PC-9 (cell line): ENCODE measurements around the gene CDH13. TPM values are rescaled to one million over a fixed set of nuclear protein-coding genes. Genes with fewer than 3 reads are reported as not detected.

ENCODE experiments used
- BruUV-seq: library from RNA; stranded (reverse); fragments of 400-500 nt; replicated peaks from 2 replicates; lab custom pipeline; 2021; lab: Mats Ljungman, UMichigan
- CTCF ChIA-PET: fragments of 300-600 bp; sonication (Branson Sonifier 250); formaldehyde crosslinking; loops from one replicate; lab custom pipeline; 2022; ENCODE audit warnings: antibody characterized with exemption; lab: Charles Lee
- POLR2A ChIA-PET: fragments of 300-600 bp; sonication (Branson Sonifier 250); formaldehyde crosslinking; loops from one replicate; lab custom pipeline; 2022; ENCODE audit warnings: antibody characterized with exemption; ENCODE audit not compliant: unreplicated experiment; lab: Charles Lee
- DNase-seq, 2 experiments: peaks; one replicate each; pipeline versions ENCODE4 v3.0.0 to v3.0.0-alpha.2; 2015 to 2022; ENCODE audit warnings: mixed read lengths in 1 of 2
- H2AFZ ChIP-seq: fragments of 200-600 bp; sonication (generic); 2 replicates; pipeline ENCODE4 v1.8.1; 2017; ENCODE audit warnings: antibody characterized with exemption
- H3F3A ChIP-seq: fragments of 200-600 bp; sonication (generic); 2 replicates; pipeline ENCODE4 v1.8.1; 2017; ENCODE audit warnings: antibody characterized with exemption, mild to moderate bottlenecking, low read depth; ENCODE audit not compliant: insufficient read depth
- H3K27ac ChIP-seq: fragments of 200-600 bp; sonication (generic); 2 replicates; pipeline ENCODE4 v1.6.1; 2016; ENCODE audit warnings: mixed run types
- H3K27me3 ChIP-seq: fragments of 200-600 bp; sonication (generic); 2 replicates; pipeline ENCODE4 v1.6.1; 2016; ENCODE audit warnings: low read depth, mixed run types; ENCODE audit not compliant: insufficient read depth
- H3K36me3 ChIP-seq: fragments of 200-600 bp; sonication (generic); 2 replicates; pipeline ENCODE4 v1.6.1; 2016; ENCODE audit warnings: low read depth, mixed run types
- H3K4me1 ChIP-seq: fragments of 200-600 bp; sonication (generic); replicated peaks from 2 replicates; pipeline ENCODE4 v1.6.1; 2016; ENCODE audit warnings: mixed run types; ENCODE audit not compliant: insufficient read depth
- H3K4me2 ChIP-seq: fragments of 200-600 bp; sonication (generic); 2 replicates; pipeline ENCODE4 v1.6.1; 2017; ENCODE audit warnings: mixed run types
- H3K4me3 ChIP-seq: fragments of 200-600 bp; sonication (generic); 2 replicates; pipeline ENCODE4 v1.6.1; 2016; ENCODE audit warnings: mixed run types
- H3K79me2 ChIP-seq: fragments of 200-600 bp; sonication (generic); 2 replicates; pipeline ENCODE4 v1.6.1; 2017; ENCODE audit warnings: low read depth, mixed run types
- H3K9me2 ChIP-seq: fragments of 200-600 bp; sonication (generic); 2 replicates; pipeline ENCODE4 v1.8.1; 2017; ENCODE audit warnings: mild to moderate bottlenecking; ENCODE audit not compliant: insufficient read depth
- H3K9me3 ChIP-seq: fragments of 200-600 bp; sonication (generic); 2 replicates; pipeline ENCODE4 v1.8.1; 2016; ENCODE audit warnings: low read depth; ENCODE audit not compliant: insufficient read depth
- H4K20me1 ChIP-seq: fragments of 200-600 bp; sonication (generic); 2 replicates; pipeline ENCODE4 v1.8.1; 2017; ENCODE audit not compliant: insufficient read depth
- CTCF ChIP-seq: fragments of 200-600 bp; sonication (generic); conservative IDR thresholded peaks from 2 replicates; pipeline ENCODE4 v1.6.1; 2017; ENCODE audit warnings: mixed run types, antibody characterized with exemption, mild to moderate bottlenecking, moderate library complexity
- EZH2 ChIP-seq: fragments of 200-600 bp; sonication (generic); IDR thresholded peaks from 2 replicates; pipeline ENCODE4 v1.8.0; 2017; ENCODE audit warnings: antibody characterized with exemption, low read depth
- intact Hi-C: fragments of 100-400 bp; cut with micrococcal nuclease; formaldehyde crosslinking; loops from one replicate; pipeline ENCODE4 v1.10.0; 2022; ENCODE audit not compliant: unreplicated experiment
- total RNA-seq: library from RNA; stranded (reverse); gene quantifications from 2 replicates; pipeline ENCODE4 v1.2.3, GENCODE V29; 2021

Gene CDH13
- total RNA-seq, 1 experiment from 2014 or later, result 0.24 TPM

- intact Hi-C loops, result no loop called here
- Histone ChIP-seq H3F3A (no peaks in the 10 kb centered on the region), H2AFZ (no peak overlapping the region), H3K36me3 (no peaks in the 10 kb centered on the region), H3K27ac (no peak overlapping the region), H3K4me1 (no peaks in the 10 kb centered on the region), H3K9me3 (no peaks in the 10 kb centered on the region), H3K27me3 (peaks cover 6% of the 10 kb centered on the region), H4K20me1 (no peaks in the 10 kb centered on the region), H3K9me2 (no peaks in the 10 kb centered on the region), H3K4me3 (no peak overlapping the region), H3K79me2 (no peaks in the 10 kb centered on the region), H3K4me2 (no peak overlapping the region)
- no TSS peak for BruUV-seq
- DNase-seq, result no peak
- ChIA-PET CTCF (no interaction called here), POLR2A (no interaction called here)
- no peak for TF ChIP-seq EZH2
These were observed 669.7 kb downstream of the CDH13 start for GRCh38 chr16:83296505-83296904.

GRCh38 chr16:83298541-83298940 is 671.8 kb downstream of the CDH13 start:
- ChIA-PET POLR2A (no interaction called here), CTCF (no interaction called here)
- no peak overlapping the region for H2AFZ ChIP-seq
- no peaks in the 10 kb centered on the region for H3K9me2 ChIP-seq
- H3K4me3 ChIP-seq, result no peak overlapping the region
- no peak for DNase-seq
- H3K4me2 ChIP-seq, result no peak overlapping the region
- no peaks in the 10 kb centered on the region for H3K4me1 ChIP-seq
- no peaks in the 10 kb centered on the region for H3F3A ChIP-seq
- no peaks in the 10 kb centered on the region for H3K9me3 ChIP-seq
- TF ChIP-seq CTCF, result no peak
- no peak for TF ChIP-seq EZH2
- no TSS peak for BruUV-seq
- H3K79me2 ChIP-seq, result no peaks in the 10 kb centered on the region
- intact Hi-C loops, result no loop called here
- no peaks in the 10 kb centered on the region for H3K36me3 ChIP-seq
- H4K20me1 ChIP-seq, result no peaks in the 10 kb centered on the region; the same call in 1 of the 2 replicates
- H3K27ac ChIP-seq, result no peak overlapping the region
- H3K27me3 ChIP-seq, result peaks cover 15% of the 10 kb centered on the region; the same call in 1 of the 2 replicates

GRCh38 chr16:83300326-83300725 is 673.6 kb downstream of the CDH13 start:
- Histone ChIP-seq H3K4me3 (no peak overlapping the region), H3K27ac (no peak overlapping the region), H3K4me1 (no peaks in the 10 kb centered on the region), H3K4me2 (no peak overlapping the region), H3F3A (no peaks in the 10 kb centered on the region), H3K79me2 (no peaks in the 10 kb centered on the region), H2AFZ (no peak overlapping the region), H3K36me3 (no peaks in the 10 kb centered on the region), H3K9me3 (no peaks in the 10 kb centered on the region), H3K27me3 (peaks cover 21% of the 10 kb centered on the region), H3K9me2 (no peaks in the 10 kb centered on the region), H4K20me1 (no peaks in the 10 kb centered on the region; the same call in 1 of the 2 replicates)
- POLR2A ChIA-PET, result no interaction called here
- CTCF ChIA-PET, result no interaction called here
- TF ChIP-seq CTCF (no peak), EZH2 (no peak)
- DNase-seq, result no peak
- intact Hi-C loops, result no loop called here
- BruUV-seq, result no TSS peak

GRCh38 chr16:83301971-83302370 is 675.2 kb downstream of the CDH13 start:
- CTCF ChIA-PET, result no interaction called here
- H3K4me3 ChIP-seq, result no peak overlapping the region
- intact Hi-C loops, result no loop called here
- no peak overlapping the region for H3K4me2 ChIP-seq
- no peaks in the 10 kb centered on the region for H3F3A ChIP-seq
- H3K79me2 ChIP-seq, result no peaks in the 10 kb centered on the region
- no peaks in the 10 kb centered on the region; the same call in 1 of the 2 replicates for H4K20me1 ChIP-seq
- no TSS peak for BruUV-seq
- H3K4me1 ChIP-seq, result no peaks in the 10 kb centered on the region
- no peak overlapping the region for H3K27ac ChIP-seq
- peaks cover 34% of the 10 kb centered on the region for H3K27me3 ChIP-seq
- POLR2A ChIA-PET, result no interaction called here
- H2AFZ ChIP-seq, result no peak overlapping the region
- TF ChIP-seq CTCF (no peak), EZH2 (no peak)
- no peaks in the 10 kb centered on the region for H3K9me2 ChIP-seq
- no peaks in the 10 kb centered on the region for H3K36me3 ChIP-seq
- no peaks in the 10 kb centered on the region for H3K9me3 ChIP-seq
- DNase-seq, result no peak
